ENCODE results near the gene CASTOR2.

GRCh38 chr7:75017832-75018231 lies 53.3 kb downstream of the CASTOR2 start:
- TF ChIP-seq CTCF (IDR thresholded peaks at IDR 0.05) (no peak), POLR2A (IDR thresholded peaks at IDR 0.05) (no peak)

Data from body of pancreas (tissue), 4 donors.